NCI-H510A treated with DMSO at 0.1 percent for 48 hours (cell line): ENCODE data around the gene RSPRY1.
"Not testable (repeated sequence)": the region's sequence is repeated elsewhere in the genome, so short reads cannot be mapped to it uniquely, and the experiment has no call there.

Experiments
- DNase-seq: peaks from one replicate; lab custom pipeline; 2025; lab: John Stamatoyannopoulos, UW

The RSPRY1 gene

DNA sequence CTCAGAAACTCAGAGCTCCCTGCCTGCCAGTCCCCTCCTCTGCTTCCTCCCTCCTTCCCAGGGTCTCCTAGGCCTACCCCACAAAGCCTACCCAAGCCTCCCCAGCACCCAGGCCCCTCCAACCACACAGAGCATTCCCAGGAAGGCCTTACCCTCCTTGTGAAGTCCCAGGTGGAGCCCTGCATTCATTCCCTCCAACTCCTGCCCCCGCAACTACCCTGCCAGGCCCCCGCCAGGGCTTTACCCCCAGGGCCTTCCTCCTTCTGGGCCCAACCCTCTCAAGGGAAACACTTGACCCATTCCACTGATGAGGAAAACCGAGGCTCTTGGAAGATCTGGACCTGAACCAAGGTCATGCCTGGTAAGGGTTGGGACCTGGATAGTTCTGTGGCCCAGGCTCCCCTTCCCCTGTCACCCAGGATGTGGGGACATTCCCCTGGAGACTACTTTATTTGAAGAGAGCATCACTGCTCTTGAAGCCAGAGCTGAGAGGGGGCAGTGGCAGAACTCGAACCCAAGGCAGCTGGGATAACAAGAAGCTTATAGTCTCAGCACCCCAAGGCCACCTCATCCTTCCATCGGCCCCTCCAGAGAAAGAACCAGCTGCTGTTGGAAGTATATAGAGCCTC, 85.9 kb downstream of the RSPRY1 start:
- DNase-seq, result no peak

DNA sequence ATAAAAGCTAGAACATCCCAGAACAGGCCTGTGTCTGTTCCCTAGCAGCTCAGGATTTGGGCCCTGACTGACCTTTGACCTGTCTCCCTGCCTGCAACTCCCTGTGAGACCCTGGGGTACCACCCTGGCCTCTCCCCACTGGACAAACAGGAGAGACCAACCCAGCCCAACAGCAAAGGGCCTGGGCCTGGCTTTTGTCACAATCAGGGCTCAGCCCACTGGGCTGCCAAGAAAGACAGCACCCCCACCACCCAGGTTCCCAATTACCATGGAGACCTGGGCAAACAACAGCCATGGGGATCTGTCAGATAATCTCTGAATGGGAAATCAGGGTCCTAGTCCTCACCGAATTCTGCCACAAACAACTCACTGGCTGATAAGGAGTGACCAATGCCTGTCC, 87.2 kb downstream of the RSPRY1 start:
- no peak for DNase-seq

- DNase-seq, result no peak
These were observed 87.7 kb downstream of the RSPRY1 start for GRCh38 chr16:57273826-57274225.

DNA sequence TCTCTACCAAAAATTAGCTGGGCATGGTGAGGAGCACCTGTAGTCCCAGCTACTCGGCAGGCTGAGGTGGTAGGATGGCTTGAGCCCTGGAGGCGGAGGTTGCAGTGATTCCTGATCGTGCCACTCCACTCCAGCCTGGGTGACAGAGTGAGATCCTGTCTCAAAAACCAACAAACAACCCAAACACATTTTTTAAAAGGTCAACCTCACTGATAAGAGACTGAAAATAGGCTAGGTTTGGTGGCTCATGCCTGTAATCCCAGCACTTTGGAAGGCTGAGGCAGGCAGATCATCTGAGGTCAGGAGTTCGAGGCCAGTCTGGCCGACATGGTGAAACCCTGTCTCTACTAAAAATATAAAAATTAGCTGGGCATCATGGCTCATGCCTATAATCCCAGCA, 89.8 kb downstream of the RSPRY1 start:
- DNase-seq, result not testable (repeated sequence)

GRCh38 chr16:57276596-57276995, 90.5 kb downstream of the RSPRY1 start:
- DNase-seq, result no peak

GRCh38 chr16:57277586-57277985, 91.5 kb downstream of the RSPRY1 start:
- no peak for DNase-seq

DNA sequence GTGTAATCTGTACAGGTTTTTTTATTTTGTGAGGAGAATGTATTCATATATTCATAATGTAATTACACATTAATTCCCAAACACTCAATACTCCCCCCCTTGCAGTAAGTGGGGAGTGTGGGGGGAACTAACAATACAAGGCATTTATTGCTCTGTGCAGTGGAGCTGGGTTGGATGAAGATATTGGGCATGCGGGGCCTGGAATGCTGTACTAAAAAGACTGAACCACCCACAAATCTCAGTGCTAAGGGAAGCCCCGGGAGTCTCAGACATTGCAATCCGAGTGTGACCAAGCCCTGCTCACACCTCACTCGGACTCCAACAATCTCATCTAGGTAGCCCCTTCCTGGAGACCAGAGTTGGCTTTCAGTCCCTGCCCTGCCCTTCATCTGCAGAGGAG, 92.4 kb downstream of the RSPRY1 start:
- DNase-seq, result no peak

DNA sequence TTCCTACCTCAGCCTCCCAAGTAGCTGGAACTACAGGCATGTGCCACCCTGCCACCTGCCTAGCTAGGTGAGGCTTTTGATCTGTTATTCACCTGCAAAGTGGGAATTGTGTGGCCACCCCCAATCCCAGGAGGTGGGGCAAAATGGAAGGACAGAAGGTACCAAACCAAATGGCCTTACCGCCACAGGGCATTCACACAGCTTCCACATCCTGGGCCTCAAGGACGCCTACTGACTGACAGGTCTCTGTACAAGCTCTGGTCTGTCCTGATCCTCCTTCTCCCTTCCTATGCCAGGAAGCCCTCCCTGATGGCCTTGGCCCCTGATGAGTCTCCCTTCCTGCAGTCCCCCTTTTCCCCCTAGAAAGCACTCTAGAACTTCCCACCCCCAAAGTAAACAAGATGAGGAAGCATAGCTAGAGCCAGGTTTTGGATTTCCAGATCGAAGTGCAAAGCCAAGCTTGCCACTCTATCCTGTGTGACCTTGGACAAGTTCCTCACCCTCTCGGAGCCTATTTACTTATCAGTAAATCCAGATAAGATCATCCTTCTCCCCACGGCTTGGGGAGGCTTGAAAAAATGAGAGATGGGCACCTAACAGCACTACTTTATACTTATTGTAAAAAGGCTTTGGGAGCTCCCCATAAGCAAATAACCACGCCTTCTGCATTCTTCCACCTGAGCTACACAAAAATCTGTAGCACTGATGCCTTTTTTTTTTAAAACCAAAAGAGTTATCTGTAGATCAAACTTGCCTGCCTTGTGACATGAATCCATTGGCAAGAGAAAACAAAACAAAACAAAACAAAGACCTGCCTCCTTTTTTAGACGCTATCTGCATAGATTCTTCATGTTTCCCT, 93.9 kb downstream of the RSPRY1 start:
- no peak for DNase-seq

DNA sequence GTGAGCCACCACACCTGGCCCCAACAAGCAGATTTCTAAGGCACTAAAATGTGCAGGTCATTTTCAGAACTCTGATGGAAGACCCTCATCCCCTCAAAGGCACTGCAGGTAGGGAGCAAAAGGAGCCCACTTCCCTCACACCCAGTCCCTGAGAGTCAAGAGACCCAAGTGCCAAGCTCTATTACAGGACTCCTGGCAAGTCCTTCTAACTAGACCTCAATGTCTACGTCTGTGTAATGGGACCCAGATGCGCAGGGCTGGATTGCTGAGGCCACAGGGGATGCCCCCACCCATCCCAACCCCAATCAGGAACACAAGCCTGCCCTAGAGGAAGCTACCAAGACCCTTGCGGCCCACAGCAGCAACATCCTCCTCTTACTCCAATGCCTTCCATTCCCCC, 95.7 kb downstream of the RSPRY1 start:
- no peak for DNase-seq

DNA sequence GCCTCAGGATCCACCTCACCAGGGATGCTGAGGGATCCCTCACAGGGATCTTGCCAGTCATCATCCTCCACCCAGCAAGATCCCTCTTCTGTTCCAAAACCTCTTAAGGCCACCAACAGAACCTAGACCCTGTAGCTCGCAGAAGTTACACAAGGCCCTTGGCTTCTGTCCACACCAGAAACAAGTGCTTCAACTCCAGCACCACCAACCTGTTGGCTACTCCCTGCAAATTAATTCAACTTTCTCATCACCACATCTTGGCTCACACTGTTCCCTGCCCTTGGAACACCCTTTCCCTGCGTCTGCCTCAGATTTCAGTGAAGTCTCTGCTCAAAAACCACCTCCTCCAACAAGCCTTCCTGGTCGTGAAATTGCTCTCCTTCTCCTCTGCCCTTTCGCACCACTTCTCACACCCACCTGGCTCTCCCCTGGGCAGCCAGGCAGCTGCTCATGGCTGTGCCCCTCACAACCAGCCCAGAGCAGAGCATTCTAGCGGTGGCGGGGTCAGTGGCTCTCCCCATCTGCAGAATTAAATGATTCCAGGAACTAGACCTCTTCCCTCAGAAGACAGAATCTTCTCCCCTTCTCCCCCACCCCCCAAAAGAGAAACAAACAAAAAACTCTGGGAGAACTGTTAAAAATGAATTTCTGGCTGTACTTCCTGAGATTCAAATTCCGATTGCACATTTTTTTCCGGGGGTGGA, 96.5 kb downstream of the RSPRY1 start:
- no peak for DNase-seq

DNA sequence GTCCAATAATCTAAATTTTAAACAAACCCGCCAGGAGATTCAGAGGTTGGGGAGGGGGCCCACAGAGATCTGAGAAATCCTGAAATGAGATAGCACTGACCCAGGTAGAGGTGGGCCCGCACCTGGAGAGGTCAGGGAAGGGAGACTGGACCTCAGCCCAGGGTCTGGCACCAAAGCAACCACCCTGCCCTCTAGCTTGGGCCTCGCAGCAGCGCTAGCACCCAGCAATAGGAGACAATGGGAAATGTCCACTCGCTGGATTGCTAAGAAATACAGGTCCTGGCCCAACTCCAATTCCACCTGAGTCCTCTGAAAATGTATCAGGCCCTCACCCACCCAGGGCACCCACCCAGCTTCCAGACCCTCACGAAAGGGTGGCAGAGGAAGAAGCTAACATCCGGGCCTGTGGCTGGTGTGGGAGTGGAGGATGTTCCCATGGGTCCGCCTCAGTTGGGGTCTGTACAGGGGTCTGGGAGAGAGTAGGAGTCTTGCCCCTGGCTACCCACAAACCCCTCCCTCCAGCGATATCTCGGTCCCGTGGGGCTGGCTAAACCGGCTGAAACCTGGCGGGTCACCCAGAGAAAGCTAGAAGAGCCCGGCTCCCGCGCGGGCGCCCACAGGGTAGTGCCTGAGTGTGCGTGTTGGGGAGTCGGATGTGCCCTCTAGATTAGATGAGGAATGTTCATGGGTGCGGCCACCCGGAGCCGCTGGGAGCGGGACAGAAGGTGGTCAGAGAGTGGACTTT, 97.3 kb downstream of the RSPRY1 start:
- DNase-seq, result no peak

GRCh38 chr16:57283959-57284208, 97.8 kb downstream of the RSPRY1 start:
- DNase-seq, result no peak

GRCh38 chr16:57284209-57284951, 98.3 kb downstream of the RSPRY1 start, which contains the start of gene PLLP:
TSS of gene PLLP (minus strand) at chr16:57284672. CDS start at chr16:57284540, 132 bp downstream.
- peak; percentile 25 for DNase-seq

DNA sequence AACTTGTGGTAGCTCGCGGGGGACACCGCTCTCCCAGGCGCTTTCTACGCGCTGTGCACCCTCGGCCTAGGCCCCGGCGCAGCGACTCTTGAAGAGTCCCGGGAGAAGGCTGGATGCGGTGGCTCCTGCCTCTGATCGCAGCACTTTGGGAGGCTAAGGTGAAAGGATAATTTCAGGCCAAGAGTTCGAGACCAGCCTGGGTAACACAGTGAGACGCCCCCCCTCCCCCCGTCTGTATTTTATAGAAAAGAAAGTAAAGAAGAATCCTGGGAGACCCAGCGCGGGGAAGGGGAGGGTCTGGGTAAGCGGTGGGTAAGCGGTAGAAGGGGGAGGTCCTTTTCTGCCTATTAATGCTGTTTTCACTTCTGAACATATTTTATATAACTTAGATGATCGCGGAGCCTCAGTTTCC, 98.8 kb downstream of the RSPRY1 start:
- no peak for DNase-seq

DNA sequence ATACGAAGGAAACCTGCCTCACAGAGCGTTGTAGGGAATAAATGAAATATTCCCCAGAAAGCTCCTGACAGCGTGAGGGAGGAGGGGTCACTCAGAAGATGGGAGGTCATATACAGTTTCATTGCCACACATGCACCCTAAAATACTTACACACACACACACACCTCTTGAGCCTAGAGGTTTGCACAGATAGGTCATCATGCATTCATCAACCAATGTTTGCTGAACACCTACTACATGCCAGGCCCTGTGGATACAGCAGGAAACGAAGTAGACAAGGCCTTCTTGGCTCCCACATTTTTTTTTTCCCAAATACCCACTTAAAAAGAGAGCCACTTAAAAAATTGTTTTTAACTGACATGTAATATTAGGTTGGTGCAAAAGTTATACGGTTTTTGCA, 99.2 kb downstream of the RSPRY1 start:
- no peak for DNase-seq

GRCh38 chr16:57289391-57290257, 103.5 kb downstream of the RSPRY1 start:
- DNase-seq, result no peak
